Upper lobe of left lung (tissue), 4 donors: ENCODE data around the gene AOAH.

Experiments used
- CTCF ChIP-seq, 6 experiments: fragments of 450-650 bp in 4 of 6; fragments of 200-600 bp in 2 of 6; sonication (generic) in 2 of 6; IDR thresholded peaks; one replicate each; pipeline ENCODE4 v1.5.1; 2016 to 2019; ENCODE audit warnings: antibody characterized with exemption in 6 of 6
- POLR2AphosphoS5 ChIP-seq, 2 donors: sonication (generic); formaldehyde crosslinking; IDR thresholded peaks; one replicate each; pipeline ENCODE4 v1.5.1; 2017; ENCODE audit warnings: antibody characterized with exemption in 2 of 2

GRCh38 chr7:36683111-36683510, 41.2 kb downstream of the AOAH start:
- TF ChIP-seq CTCF (IDR thresholded peaks at IDR 0.05): no peak
- no peak for TF ChIP-seq POLR2AphosphoS5 (IDR thresholded peaks at IDR 0.05)
